GM12865 (cell line): ENCODE results near the gene CELF4.

Experiments used
- DNase-seq: peaks from one replicate; pipeline ENCODE4 v3.0.0; 2010; ENCODE audit warnings: low read depth
- H3K4me3 ChIP-seq: 2 replicates; pipeline ENCODE4 v1.5.1; 2011; ENCODE audit warnings: mild to moderate bottlenecking, low read depth, low read length, control low read depth
- TF ChIP-seq, protein P1 (sequence below): IDR thresholded peaks from 2 replicates; pipeline ENCODE4 v1.5.1; 2011; ENCODE audit warnings: low read length, control low read depth, low read depth, inconsistent platforms; ENCODE audit not compliant: insufficient read depth; ENCODE audit errors: missing control alignments

CELF4 gene

DNA sequence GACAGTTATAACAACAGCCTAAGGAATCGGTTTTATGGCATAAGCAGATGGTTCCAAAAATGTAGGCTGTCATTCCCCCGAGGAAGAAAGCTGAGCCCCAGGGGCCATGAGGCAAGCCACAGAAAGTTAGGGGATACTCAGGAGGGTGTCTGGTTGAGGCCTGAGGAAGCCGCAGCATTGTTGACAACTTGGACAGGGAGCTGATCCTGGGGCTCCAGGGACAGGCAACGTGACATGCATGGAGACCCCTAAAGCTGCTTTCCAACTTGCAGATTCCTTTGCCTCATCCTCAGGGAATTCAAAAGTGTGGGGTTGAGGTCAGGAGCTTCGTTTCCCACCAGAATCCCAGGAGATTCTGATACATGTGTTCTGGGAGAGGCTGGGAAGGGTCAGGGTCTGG lies 20.9 kb downstream of the CELF4 start:
- DNase-seq = no peak
- no peak overlapping the region for H3K4me3 ChIP-seq
- TF ChIP-seq, protein P1, sequence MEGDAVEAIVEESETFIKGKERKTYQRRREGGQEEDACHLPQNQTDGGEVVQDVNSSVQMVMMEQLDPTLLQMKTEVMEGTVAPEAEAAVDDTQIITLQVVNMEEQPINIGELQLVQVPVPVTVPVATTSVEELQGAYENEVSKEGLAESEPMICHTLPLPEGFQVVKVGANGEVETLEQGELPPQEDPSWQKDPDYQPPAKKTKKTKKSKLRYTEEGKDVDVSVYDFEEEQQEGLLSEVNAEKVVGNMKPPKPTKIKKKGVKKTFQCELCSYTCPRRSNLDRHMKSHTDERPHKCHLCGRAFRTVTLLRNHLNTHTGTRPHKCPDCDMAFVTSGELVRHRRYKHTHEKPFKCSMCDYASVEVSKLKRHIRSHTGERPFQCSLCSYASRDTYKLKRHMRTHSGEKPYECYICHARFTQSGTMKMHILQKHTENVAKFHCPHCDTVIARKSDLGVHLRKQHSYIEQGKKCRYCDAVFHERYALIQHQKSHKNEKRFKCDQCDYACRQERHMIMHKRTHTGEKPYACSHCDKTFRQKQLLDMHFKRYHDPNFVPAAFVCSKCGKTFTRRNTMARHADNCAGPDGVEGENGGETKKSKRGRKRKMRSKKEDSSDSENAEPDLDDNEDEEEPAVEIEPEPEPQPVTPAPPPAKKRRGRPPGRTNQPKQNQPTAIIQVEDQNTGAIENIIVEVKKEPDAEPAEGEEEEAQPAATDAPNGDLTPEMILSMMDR = no peak

DNA sequence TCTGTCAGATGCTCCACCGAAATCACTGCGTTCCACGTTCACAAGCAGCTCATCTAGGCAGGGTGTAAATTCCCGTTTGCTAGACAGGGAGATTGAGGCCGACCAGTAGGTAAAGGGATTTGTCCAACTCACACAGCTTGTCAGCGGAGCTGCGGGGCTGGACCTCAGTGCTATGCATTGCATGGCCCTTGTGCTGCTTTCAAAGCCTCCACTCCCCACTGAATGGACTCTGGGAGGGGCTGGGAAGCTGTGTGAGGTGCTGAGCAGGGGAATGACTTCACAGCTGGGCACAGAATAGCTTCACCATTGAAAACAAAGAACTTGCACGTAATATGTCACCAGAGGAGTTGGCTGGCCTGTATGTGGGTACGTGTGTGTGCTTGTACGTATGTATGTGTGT lies 21.4 kb downstream of the CELF4 start:
- TF ChIP-seq, protein P1 = no peak
- H3K4me3 ChIP-seq = no peak overlapping the region
- DNase-seq = no peak

DNA sequence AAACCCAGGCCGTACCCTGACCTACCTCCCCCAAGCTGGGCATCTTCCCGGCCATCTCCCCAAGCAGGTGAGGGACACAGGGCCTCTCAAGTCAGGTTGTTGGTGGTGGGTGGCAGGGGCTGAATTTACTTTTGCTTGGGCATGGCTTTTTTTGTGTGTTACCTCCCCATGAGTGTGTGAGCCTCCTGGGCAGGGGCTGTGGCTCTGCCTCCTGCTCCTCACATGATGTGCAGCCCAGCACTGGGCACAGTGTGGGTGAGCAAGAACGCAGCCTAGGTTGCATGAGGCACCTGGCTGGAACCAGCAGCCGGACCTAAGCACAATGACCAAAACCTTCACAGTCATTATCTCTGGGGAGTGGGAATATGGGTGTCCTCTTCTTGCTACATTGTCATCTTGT lies 22.3 kb downstream of the CELF4 start:
- TF ChIP-seq, protein P1 = no peak
- no peak overlapping the region for H3K4me3 ChIP-seq
- DNase-seq = no peak

DNA sequence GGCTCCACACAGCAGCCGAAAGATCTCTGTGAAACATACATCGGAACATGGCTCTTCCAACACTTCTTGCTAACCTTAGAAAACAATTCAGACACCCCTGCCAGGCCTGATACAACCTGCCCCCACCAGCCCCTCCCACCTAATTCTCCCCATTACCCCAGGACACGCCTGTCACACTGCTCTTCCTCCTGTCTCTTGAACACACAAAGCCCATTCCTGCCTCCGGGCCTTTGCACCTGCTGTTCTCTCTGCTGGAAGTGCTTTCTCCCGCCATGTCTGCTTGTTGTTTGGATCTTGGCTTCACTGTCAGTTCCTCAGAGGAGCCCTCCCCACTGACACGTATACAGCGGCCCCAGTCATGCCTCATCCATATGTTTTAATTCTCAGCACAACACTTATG lies 24.1 kb downstream of the CELF4 start:
- TF ChIP-seq, protein P1 = no peak
- no peak for DNase-seq
- no peak overlapping the region for H3K4me3 ChIP-seq

DNA sequence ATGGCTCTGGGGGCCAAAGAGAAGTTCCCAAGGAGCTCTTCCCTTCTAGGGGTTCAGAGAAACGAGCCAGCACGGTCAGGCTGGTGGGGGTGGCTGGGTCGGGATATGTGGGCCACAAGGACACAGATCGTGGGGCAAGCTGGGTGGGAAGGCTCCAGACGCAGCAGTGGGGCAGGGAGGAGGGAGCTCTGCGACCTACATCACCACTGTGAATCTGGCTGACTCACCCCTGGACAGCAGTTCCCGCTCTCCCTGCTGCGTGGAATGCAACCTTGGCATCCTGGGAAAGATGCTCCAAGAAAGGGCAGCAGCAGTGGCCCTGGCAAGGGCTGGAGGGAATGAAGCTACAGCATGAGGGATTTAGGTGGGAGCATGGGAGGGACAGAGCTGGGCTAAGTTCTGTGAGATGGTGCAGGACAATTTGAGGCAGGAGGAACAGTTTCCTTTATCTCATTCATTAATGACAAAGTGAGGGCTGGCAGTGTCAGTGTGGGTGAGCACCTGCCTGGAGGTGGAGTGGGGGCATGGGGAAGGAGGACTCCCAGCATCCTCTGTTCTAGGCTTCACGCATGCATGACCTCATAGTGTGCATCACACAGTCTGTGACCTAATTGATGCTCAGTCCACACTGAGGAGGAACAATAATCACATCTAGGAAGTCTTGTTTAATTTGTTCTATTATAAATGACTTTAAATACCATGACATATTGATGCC lies 25.0 kb downstream of the CELF4 start:
- DNase-seq = no peak
- no peak overlapping the region for H3K4me3 ChIP-seq
- TF ChIP-seq, protein P1 = no peak

DNA sequence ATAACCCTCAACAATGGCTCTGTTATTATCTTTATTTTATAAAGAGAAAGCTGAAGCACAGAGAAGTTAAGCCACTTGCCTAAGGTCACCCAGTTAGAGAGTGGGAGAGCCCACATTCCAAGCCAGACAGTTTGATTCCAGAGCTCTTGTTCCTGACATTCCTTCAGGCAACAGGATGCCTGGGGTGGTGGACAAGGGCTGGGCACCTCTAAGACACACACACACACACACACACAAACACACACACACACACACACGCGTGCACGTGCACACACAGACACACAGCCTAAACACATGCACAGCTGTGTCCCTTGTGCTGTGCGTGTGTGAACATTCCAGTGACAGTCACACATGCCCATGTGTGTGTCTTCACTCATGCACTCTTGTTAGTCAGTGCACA lies 26.4 kb downstream of the CELF4 start:
- TF ChIP-seq, protein P1 = no peak
- no peak for DNase-seq
- no peak overlapping the region for H3K4me3 ChIP-seq
